Measurements from ENCODE around the gene ATF2.

ATF2 gene

GRCh38 chr2:175181104-175181876 lies 13.3 kb upstream of the ATF2 start, which contains the start of gene ATP5MC3:
Gene ATP5MC3, minus strand, starts transcription at chr2:175181710. Its CDS starts 317 bp downstream, at chr2:175181393.
- Histone ChIP-seq H3K9me3 (ENCODE audit: insufficient read depth, low read depth, low read length) (no peaks in the 10 kb centered on the region), H3K4me3 (ENCODE audit: low read length) (peak within 1 kb of the TSS; percentile 86), H3K4me1 (ENCODE audit: insufficient read depth, low read length) (peaks cover 6% of the 10 kb centered on the region; the same call in 1 of the 2 replicates), H3K27ac (ENCODE audit: low read depth, low read length) (peak within 1 kb of the TSS; percentile 63), H3K9ac (ENCODE audit: low read depth, low read length) (peak within 1 kb of the TSS; percentile 83), H3K36me3 (ENCODE audit: insufficient read depth, low read length) (peaks cover 40% of the 10 kb centered on the region), H3K27me3 (ENCODE audit: insufficient read depth, low read length) (no peaks in the 10 kb centered on the region)
- under 1% methylated on average over 53 of the region's 53 CpGs for WGBS

DNA sequence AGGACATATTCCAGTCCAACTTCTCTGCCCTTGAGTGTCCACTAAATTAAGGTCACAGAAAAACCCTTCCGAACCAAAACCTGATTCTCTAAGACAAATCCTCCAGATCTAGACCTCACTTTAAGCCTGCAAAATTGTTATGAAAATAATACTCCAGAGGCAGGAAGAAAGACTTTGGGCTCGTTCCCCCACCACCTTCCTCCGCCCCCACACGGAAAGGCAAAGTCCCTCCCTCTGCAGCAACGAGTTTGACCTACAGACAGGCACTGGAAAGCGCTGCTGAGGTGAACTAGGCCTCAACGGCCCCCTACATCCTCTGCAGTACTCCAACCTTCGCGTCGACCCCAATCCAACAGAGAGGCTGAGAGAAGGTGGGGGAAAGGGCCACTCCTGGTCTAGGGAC lies 12.7 kb upstream of the ATF2 start:
- Histone ChIP-seq H3K27ac (ENCODE audit: low read depth, low read length) (peak overlapping the region; percentile 63), H3K9me3 (ENCODE audit: insufficient read depth, low read depth, low read length) (no peaks in the 10 kb centered on the region), H3K9ac (ENCODE audit: low read depth, low read length) (peak overlapping the region; percentile 83), H3K27me3 (ENCODE audit: insufficient read depth, low read length) (no peaks in the 10 kb centered on the region), H3K4me3 (ENCODE audit: low read length) (peak overlapping the region; percentile 86), H3K4me1 (ENCODE audit: insufficient read depth, low read length) (peaks cover 6% of the 10 kb centered on the region; the same call in 1 of the 2 replicates), H3K36me3 (ENCODE audit: insufficient read depth, low read length) (peaks cover 46% of the 10 kb centered on the region)
- WGBS = 6% methylated on average over 10 of the region's 10 CpGs

DNA sequence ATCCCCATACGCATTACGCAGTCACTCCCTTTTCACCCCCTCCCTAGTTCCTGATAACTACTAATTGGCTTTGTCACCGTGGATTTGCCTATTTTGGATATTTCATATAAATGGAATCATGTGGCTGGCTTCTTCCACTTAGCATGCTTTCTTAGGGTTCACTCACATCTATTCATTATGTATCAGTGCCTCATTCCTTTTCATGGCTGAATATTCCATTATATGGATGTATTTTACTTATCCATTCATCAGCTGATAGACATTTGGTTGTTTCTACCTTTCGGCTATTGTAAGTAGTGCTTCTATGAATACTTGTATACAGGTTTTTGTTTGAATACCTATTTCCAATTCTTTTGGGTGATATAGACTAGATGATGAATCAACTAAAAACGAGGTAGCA lies 8.6 kb upstream of the ATF2 start:
- WGBS = 47% methylated on average over 4 of the region's 5 CpGs

DNA sequence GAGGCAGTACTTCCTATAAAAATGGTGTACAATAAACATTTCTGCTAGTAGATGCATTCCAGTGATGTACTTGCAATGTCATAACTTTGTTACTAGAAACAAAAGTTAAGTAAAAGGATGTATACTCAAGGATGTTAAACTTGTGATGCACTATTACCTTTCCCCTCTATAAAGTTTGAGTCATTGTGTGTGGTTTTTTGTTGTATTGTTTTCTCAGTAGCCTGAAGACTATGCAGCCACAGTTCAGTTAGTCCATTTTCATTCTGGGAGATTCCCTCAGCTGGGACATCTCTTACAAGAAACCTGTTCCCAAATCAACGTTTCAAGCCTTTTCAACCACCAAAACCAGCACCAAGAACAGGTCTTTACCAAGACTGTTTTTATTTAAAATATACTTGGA lies 7.9 kb upstream of the ATF2 start:
- H3K36me3 ChIP-seq (ENCODE audit: insufficient read depth, low read length) = peaks cover 57% of the 10 kb centered on the region

More for the DNA sequence above, 8.6 kb upstream of the ATF2 start:
- Histone ChIP-seq H3K9ac (ENCODE audit: low read depth, low read length) (no peak overlapping the region), H3K27me3 (ENCODE audit: insufficient read depth, low read length) (no peaks in the 10 kb centered on the region), H3K27ac (ENCODE audit: low read depth, low read length) (no peak overlapping the region), H3K36me3 (ENCODE audit: insufficient read depth, low read length) (peaks cover 57% of the 10 kb centered on the region), H3K4me3 (ENCODE audit: low read length) (no peak overlapping the region), H3K4me1 (ENCODE audit: insufficient read depth, low read length) (peaks cover 6% of the 10 kb centered on the region; the same call in 1 of the 2 replicates), H3K9me3 (ENCODE audit: insufficient read depth, low read depth, low read length) (no peaks in the 10 kb centered on the region)

DNA sequence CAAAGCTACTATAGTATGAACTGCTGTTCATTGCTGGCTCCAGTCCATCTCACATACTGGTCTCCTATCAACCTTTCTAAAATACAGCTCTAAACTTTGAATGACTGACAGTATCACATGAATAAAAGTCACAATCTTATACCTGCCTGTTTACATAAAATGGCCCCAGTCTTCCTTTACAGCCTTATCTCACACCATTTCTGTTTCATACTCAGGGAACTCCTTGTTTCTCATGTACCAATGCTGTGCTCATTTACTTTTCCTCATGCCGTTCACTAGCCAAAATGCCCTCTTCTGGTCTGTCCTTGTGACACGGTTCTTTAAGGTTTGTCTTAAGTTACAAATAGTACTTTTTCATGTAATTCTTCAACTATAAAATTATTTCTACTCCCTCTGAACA lies 7.3 kb upstream of the ATF2 start:
- Histone ChIP-seq H3K27ac (ENCODE audit: low read depth, low read length) (no peak overlapping the region), H3K36me3 (ENCODE audit: insufficient read depth, low read length) (peaks cover 57% of the 10 kb centered on the region), H3K4me1 (ENCODE audit: insufficient read depth, low read length) (peaks cover 4% of the 10 kb centered on the region; the same call in 1 of the 2 replicates), H3K9ac (ENCODE audit: low read depth, low read length) (no peak overlapping the region), H3K9me3 (ENCODE audit: insufficient read depth, low read depth, low read length) (no peaks in the 10 kb centered on the region), H3K27me3 (ENCODE audit: insufficient read depth, low read length) (no peaks in the 10 kb centered on the region), H3K4me3 (ENCODE audit: low read length) (no peak overlapping the region)
- WGBS = 82% methylated on average over 2 of the region's 2 CpGs

More for the DNA sequence above, 7.9 kb upstream of the ATF2 start:
- Histone ChIP-seq H3K4me3 (ENCODE audit: low read length) (no peak overlapping the region), H3K27ac (ENCODE audit: low read depth, low read length) (no peak overlapping the region), H3K4me1 (ENCODE audit: insufficient read depth, low read length) (peaks cover 6% of the 10 kb centered on the region; the same call in 1 of the 2 replicates), H3K9ac (ENCODE audit: low read depth, low read length) (no peak overlapping the region), H3K9me3 (ENCODE audit: insufficient read depth, low read depth, low read length) (no peaks in the 10 kb centered on the region), H3K27me3 (ENCODE audit: insufficient read depth, low read length) (no peaks in the 10 kb centered on the region)
- 100% methylated on average over 1 of the region's 1 CpG for WGBS

- Histone ChIP-seq H3K36me3 (ENCODE audit: insufficient read depth, low read length) (peaks cover 12% of the 10 kb centered on the region), H3K4me1 (ENCODE audit: insufficient read depth, low read length) (peaks cover 16% of the 10 kb centered on the region), H3K27ac (ENCODE audit: low read depth, low read length) (no peak overlapping the region), H3K9me3 (ENCODE audit: insufficient read depth, low read depth, low read length) (no peaks in the 10 kb centered on the region), H3K9ac (ENCODE audit: low read depth, low read length) (no peak overlapping the region), H3K4me3 (ENCODE audit: low read length) (no peak overlapping the region), H3K27me3 (ENCODE audit: insufficient read depth, low read length) (no peaks in the 10 kb centered on the region)
- WGBS = 87% methylated on average over 3 of the region's 3 CpGs
These were observed 2.8 kb upstream of the ATF2 start for GRCh38 chr2:175170659-175171304.

DNA sequence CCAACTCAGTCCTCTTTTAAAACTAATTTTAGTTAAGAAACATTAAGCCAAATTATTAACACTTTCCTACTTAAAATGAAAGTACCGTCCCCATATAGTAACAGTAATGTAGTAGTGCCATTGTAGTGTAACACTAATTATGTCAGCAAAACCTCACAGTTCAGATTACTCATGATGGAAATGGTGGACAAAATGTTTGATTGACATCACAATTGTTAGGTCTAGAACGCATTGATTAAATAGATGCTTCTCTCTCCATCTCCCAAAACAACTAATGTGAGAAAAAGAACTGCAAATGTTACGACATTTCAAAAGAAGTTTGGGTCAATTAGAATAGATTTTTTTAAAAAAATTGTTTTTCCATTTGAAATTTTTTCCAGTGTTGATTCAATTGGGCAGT lies 1.2 kb upstream of the ATF2 start:
- Histone ChIP-seq H3K36me3 (ENCODE audit: insufficient read depth, low read length) (no peaks in the 10 kb centered on the region; the same call in 1 of the 2 replicates), H3K27me3 (ENCODE audit: insufficient read depth, low read length) (no peaks in the 10 kb centered on the region), H3K27ac (ENCODE audit: low read depth, low read length) (no peak overlapping the region), H3K4me1 (ENCODE audit: insufficient read depth, low read length) (peaks cover 16% of the 10 kb centered on the region), H3K9ac (ENCODE audit: low read depth, low read length) (peak overlapping the region; percentile 90; the same call in 1 of the 2 replicates), H3K9me3 (ENCODE audit: insufficient read depth, low read depth, low read length) (no peaks in the 10 kb centered on the region), H3K4me3 (ENCODE audit: low read length) (peak overlapping the region; percentile 99)
- WGBS = 100% methylated on average over 1 of the region's 3 CpGs

GRCh38 chr2:175168564-175168945 lies 552 bp upstream of the ATF2 start:
- H3K27ac ChIP-seq (ENCODE audit: low read depth, low read length) = peak overlapping the region; percentile 91
- no peaks in the 10 kb centered on the region for H3K9me3 ChIP-seq (ENCODE audit: insufficient read depth, low read depth, low read length)
- peak overlapping the region; percentile 99 for H3K4me3 ChIP-seq (ENCODE audit: low read length)
- no peaks in the 10 kb centered on the region for H3K27me3 ChIP-seq (ENCODE audit: insufficient read depth, low read length)
- H3K4me1 ChIP-seq (ENCODE audit: insufficient read depth, low read length) = peaks cover 16% of the 10 kb centered on the region
- peak overlapping the region; percentile 90 for H3K9ac ChIP-seq (ENCODE audit: low read depth, low read length)
- H3K36me3 ChIP-seq (ENCODE audit: insufficient read depth, low read length) = no peaks in the 10 kb centered on the region; the same call in 1 of the 2 replicates
- WGBS = 2% methylated on average over 6 of the region's 11 CpGs

DNA sequence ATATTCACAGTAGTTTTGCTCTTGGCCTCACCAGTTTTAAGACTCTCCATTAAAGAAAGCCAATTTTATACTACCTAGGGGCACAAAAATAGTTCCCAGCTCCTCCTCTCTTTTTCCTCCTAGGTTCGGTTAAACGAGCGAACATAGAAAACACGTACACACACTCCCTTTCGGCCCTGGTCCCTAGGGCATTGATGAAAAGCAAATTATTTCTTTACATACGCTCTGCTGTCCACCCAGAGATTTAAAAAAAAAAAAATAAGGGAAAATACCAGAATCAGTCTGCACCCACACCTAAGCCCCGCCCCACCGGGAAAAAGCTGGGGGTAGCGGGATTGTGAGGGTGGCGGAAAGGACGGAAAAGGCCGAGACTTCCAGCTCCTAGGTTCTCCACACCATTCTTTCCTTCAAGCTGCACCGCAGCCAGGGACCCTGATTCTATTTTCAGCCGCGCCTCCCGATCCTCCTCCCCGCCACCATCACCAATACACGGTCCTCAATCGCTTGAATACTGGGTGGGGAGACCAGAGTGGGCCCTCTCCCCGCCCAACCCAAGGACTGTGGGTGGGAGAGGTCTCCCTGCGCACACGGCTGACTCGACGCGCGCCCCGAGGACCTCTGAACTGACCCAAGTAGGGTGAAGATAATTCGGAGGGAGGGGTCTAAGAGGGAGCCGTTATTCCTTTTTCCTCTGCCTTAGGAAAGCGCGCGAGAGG lies 769 bp downstream of the ATF2 start:
- H3K27ac ChIP-seq (ENCODE audit: low read depth, low read length) = peak overlapping the region; percentile 97
- no peaks in the 10 kb centered on the region for H3K9me3 ChIP-seq (ENCODE audit: insufficient read depth, low read depth, low read length)
- peak overlapping the region; percentile 98 for H3K9ac ChIP-seq (ENCODE audit: low read depth, low read length)
- H3K4me3 ChIP-seq (ENCODE audit: low read length) = peak overlapping the region; percentile 99
- no peaks in the 10 kb centered on the region for H3K27me3 ChIP-seq (ENCODE audit: insufficient read depth, low read length)
- peaks cover 3% of the 10 kb centered on the region; the same call in 1 of the 2 replicates for H3K36me3 ChIP-seq (ENCODE audit: insufficient read depth, low read length)
- WGBS = 0% methylated on average over 27 of the region's 32 CpGs
- peaks cover 16% of the 10 kb centered on the region for H3K4me1 ChIP-seq (ENCODE audit: insufficient read depth, low read length)

- H3K36me3 ChIP-seq (ENCODE audit: insufficient read depth, low read length) = peaks cover 3% of the 10 kb centered on the region; the same call in 1 of the 2 replicates
- peaks cover 16% of the 10 kb centered on the region for H3K4me1 ChIP-seq (ENCODE audit: insufficient read depth, low read length)
- peak overlapping the region; percentile 98 for H3K9ac ChIP-seq (ENCODE audit: low read depth, low read length)
- H3K27me3 ChIP-seq (ENCODE audit: insufficient read depth, low read length) = no peaks in the 10 kb centered on the region
- peak overlapping the region; percentile 99 for H3K4me3 ChIP-seq (ENCODE audit: low read length)
- no peaks in the 10 kb centered on the region for H3K9me3 ChIP-seq (ENCODE audit: insufficient read depth, low read depth, low read length)
- peak overlapping the region; percentile 97 for H3K27ac ChIP-seq (ENCODE audit: low read depth, low read length)
- 55% methylated on average over 7 of the region's 9 CpGs for WGBS
These were observed 1.7 kb downstream of the ATF2 start for GRCh38 chr2:175166216-175166824.

Data from HUES64 (cell line).